Thymus (tissue), 11 donors: ENCODE data around the gene SPATA1. TPM values are rescaled to one million over a fixed set of nuclear protein-coding genes. Genes with fewer than 3 reads are reported as not detected.

Source experiments
- DNase-seq, 9 donors: peaks; one replicate each; pipeline ENCODE4 v3.0.0-alpha.2; 2013; ENCODE audit warnings: low spot score in 9 of 9, low read depth in 6 of 9, missing footprints in 1 of 9
- H3K27ac ChIP-seq, 2 donors: one replicate each; pipeline ENCODE4 v1.5.1; 2013; ENCODE audit warnings: control low read depth in 1 of 2, low read depth in 1 of 2, low read length in 1 of 2, mild to moderate bottlenecking in 1 of 2, moderate library complexity in 1 of 2
- H3K27me3 ChIP-seq, 2 donors: one replicate each; pipeline ENCODE4 v1.5.1; 2013; ENCODE audit warnings: low read length in 1 of 2; ENCODE audit not compliant: control insufficient read depth in 2 of 2, insufficient read depth in 1 of 2
- H3K36me3 ChIP-seq, 2 donors: one replicate each; pipeline ENCODE4 v1.5.1; 2013; ENCODE audit warnings: low read length in 1 of 2, mild to moderate bottlenecking in 1 of 2, moderate library complexity in 1 of 2; ENCODE audit not compliant: control insufficient read depth in 2 of 2, insufficient read depth in 2 of 2
- H3K4me1 ChIP-seq, 2 donors: one replicate each; pipeline ENCODE4 v1.5.1; 2013; ENCODE audit warnings: low read length in 2 of 2; ENCODE audit not compliant: control insufficient read depth in 2 of 2, insufficient read depth in 2 of 2
- H3K4me3 ChIP-seq, 2 donors: one replicate each; pipeline ENCODE4 v1.5.1; 2013; ENCODE audit warnings: low read length in 2 of 2, control low read depth in 1 of 2, mild to moderate bottlenecking in 1 of 2
- H3K9me3 ChIP-seq, 2 donors: one replicate each; pipeline ENCODE4 v1.5.1; 2013; ENCODE audit warnings: low read length in 1 of 2, mild to moderate bottlenecking in 1 of 2; ENCODE audit not compliant: control insufficient read depth in 2 of 2, insufficient read depth in 1 of 2
- WGBS: extraction: QIAGEN DNeasy Blood & Tissue Kit; methylation state at CpG from one replicate; pipeline ENCODE4 v1.1.7; 2013; 5-methylcytosine and 5-hydroxymethylcytosine counted together
- polyA plus RNA-seq: library from polyadenylated mRNA; stranded (reverse); fragments of 200-250 nt; gene quantifications from one replicate; pipeline ENCODE4 v1.2.3, GENCODE V29; 2013
- total RNA-seq: library from RNA; stranded (reverse); fragments of 120-200 nt; gene quantifications from one replicate; pipeline ENCODE4 v1.2.4, GENCODE V29; 2013
- donor health status: healthy.

Gene SPATA1
- total and polyA plus RNA-seq, 2 donors = 3.7 to 5.1 TPM

- Histone ChIP-seq H3K9me3 (no peaks in the 10 kb centered on the region), H3K36me3 (no peaks in the 10 kb centered on the region), H3K27me3 (no peaks in the 10 kb centered on the region), H3K27ac (no peak overlapping the region), H3K4me3 (no peak overlapping the region), H3K4me1 (no peaks in the 10 kb centered on the region)
- 90% methylated on average over 3 of the region's 3 CpGs for WGBS
- no peak for DNase-seq
Observed at GRCh38 chr1:84598418-84598817, 92.2 kb downstream of the SPATA1 start.

- WGBS = 91% methylated on average over 5 of the region's 5 CpGs
- Histone ChIP-seq H3K27me3 (no peaks in the 10 kb centered on the region), H3K4me1 (no peaks in the 10 kb centered on the region), H3K36me3 (no peaks in the 10 kb centered on the region), H3K9me3 (peaks cover 0 to 6% of the 10 kb centered on the region in 2 donors), H3K4me3 (no peak overlapping the region), H3K27ac (no peak overlapping the region)
- no peak for DNase-seq
Observed at GRCh38 chr1:84598846-84599741, 92.9 kb downstream of the SPATA1 start.

- Histone ChIP-seq H3K4me3 (no peak overlapping the region), H3K36me3 (no peaks in the 10 kb centered on the region), H3K9me3 (peaks cover 4 to 21% of the 10 kb centered on the region in 2 donors), H3K27ac (no peak overlapping the region), H3K4me1 (no peaks in the 10 kb centered on the region), H3K27me3 (no peaks in the 10 kb centered on the region)
- WGBS = 96% methylated on average over 5 of the region's 5 CpGs
- DNase-seq = no peak
Observed at GRCh38 chr1:84600796-84601195, 94.6 kb downstream of the SPATA1 start.

GRCh38 chr1:84603223-84603622, 97.0 kb downstream of the SPATA1 start:
- Histone ChIP-seq H3K27ac (no peak overlapping the region), H3K9me3 (peaks cover 4 to 27% of the 10 kb centered on the region in 2 donors), H3K4me3 (no peak overlapping the region), H3K36me3 (no peaks in the 10 kb centered on the region), H3K27me3 (no peaks in the 10 kb centered on the region), H3K4me1 (no peaks in the 10 kb centered on the region)
- no peak for DNase-seq
- 87% methylated on average over 2 of the region's 2 CpGs for WGBS

GRCh38 chr1:84603941-84604830, 98.0 kb downstream of the SPATA1 start:
- no peak overlapping the region for H3K4me3 ChIP-seq
- no peaks in the 10 kb centered on the region for H3K27me3 ChIP-seq
- H3K36me3 ChIP-seq = no peaks in the 10 kb centered on the region
- DNase-seq = no peak
- peaks cover 4 to 27% of the 10 kb centered on the region in 2 donors for H3K9me3 ChIP-seq
- no peaks in the 10 kb centered on the region for H3K4me1 ChIP-seq
- H3K27ac ChIP-seq = no peak overlapping the region
- 94% methylated on average over 15 of the region's 15 CpGs for WGBS

GRCh38 chr1:84605157-84605556, 99.0 kb downstream of the SPATA1 start:
- Histone ChIP-seq H3K27ac (no peak overlapping the region), H3K4me3 (no peak overlapping the region), H3K36me3 (no peaks in the 10 kb centered on the region), H3K9me3 (peaks cover 4 to 27% of the 10 kb centered on the region in 2 donors), H3K4me1 (no peaks in the 10 kb centered on the region), H3K27me3 (no peaks in the 10 kb centered on the region)
- DNase-seq = no peak
- WGBS = 100% methylated on average over 1 of the region's 1 CpG

GRCh38 chr1:84606977-84607376, 100.8 kb downstream of the SPATA1 start:
- Histone ChIP-seq H3K4me1 (no peaks in the 10 kb centered on the region), H3K27ac (no peak overlapping the region), H3K27me3 (no peaks in the 10 kb centered on the region), H3K36me3 (no peaks in the 10 kb centered on the region), H3K9me3 (peaks cover 4 to 27% of the 10 kb centered on the region in 2 donors), H3K4me3 (no peak overlapping the region)
- WGBS = 96% methylated on average over 5 of the region's 5 CpGs
- no peak for DNase-seq

- Histone ChIP-seq H3K4me1 (no peaks in the 10 kb centered on the region), H3K27me3 (no peaks in the 10 kb centered on the region), H3K36me3 (no peaks in the 10 kb centered on the region), H3K9me3 (peaks cover 0 to 15% of the 10 kb centered on the region in 2 donors), H3K27ac (peak overlapping the region in 1 of 2 donors; percentile 56), H3K4me3 (no peak overlapping the region)
- no peak for DNase-seq
- WGBS = 98% methylated on average over 1 of the region's 1 CpG
Observed at GRCh38 chr1:84611091-84611490, 104.9 kb downstream of the SPATA1 start.

- Histone ChIP-seq H3K9me3 (peaks cover 0 to 14% of the 10 kb centered on the region in 2 donors), H3K4me1 (no peaks in the 10 kb centered on the region), H3K4me3 (no peak overlapping the region), H3K36me3 (no peaks in the 10 kb centered on the region), H3K27me3 (no peaks in the 10 kb centered on the region), H3K27ac (peak overlapping the region; percentile 43 to 47)
- DNase-seq = peak in 1 of 9 donors; percentile 12
- 65% methylated on average over 3 of the region's 3 CpGs for WGBS
Observed at GRCh38 chr1:84611796-84612195, 105.6 kb downstream of the SPATA1 start.
